ENCODE data around the gene NOD2.

GRCh38 chr16:50705436-50706110 is 12.2 kb downstream of the NOD2 start:
- TF ChIP-seq CTCF (IDR thresholded peaks at IDR 0.05) (no peak), POLR2A (IDR thresholded peaks at IDR 0.05) (no peak)
